NCI-H2171 (cell line): Measurements from ENCODE around the gene NR3C1.
A peak's percentile ranks its signal among the peaks of the same experiment; 100 is the strongest.

ENCODE experiments used
- DNase-seq: peaks from one replicate; lab custom pipeline; 2025; lab: John Stamatoyannopoulos, UW

NR3C1 gene

DNA sequence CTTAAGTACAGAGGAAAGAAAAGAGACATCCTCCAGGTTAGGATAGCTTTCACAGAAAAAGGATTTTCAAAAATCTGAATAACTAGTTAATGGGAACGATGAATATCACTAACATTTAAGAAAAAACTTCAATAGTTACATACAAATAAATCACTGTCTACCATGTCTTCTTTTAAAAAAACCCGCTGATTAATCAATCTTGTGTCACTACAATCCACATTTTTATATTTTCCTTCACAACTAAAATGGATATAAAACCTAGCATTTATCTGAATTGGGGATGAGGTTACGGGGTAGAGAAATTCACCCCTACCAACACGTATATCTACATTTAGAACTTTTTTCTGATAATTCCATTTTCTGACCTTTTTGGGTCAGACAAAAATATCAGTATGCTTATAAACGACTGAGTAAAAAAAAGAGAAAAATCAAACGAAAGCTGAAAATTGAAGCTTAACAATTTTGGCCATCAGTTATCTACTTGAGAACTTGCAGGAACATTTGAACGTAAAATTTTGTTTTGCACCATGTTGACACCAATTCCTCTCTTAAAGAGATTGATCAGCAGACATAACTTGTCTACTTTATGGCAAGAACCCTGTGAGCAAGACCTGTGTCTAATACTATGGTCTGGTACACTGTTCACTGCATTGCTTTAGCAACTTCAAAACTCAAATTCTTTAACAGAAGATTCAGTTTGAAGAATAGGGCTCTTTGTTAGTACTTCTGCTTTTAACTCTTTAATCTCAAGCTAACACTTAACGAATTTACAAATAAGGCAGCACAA, 4.8 kb downstream of the NR3C1 start:
- DNase-seq: no peak

DNA sequence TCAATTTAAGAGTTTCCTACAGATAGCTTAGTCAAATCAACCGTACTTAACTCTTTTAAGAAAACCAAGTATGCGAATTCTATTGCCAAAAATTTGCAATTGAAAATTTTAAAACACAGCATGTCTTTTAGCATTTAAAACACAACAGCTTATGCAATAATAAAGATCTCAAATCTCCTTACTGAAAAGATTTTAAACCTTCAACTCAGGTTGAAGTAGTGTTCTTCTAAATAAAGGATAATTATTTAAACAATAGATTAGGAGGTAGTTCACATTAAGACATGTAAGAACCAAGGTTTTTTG, 5.5 kb downstream of the NR3C1 start:
- DNase-seq: no peak

- DNase-seq: no peak
Observed at GRCh38 chr5:143397302-143398052, 6.0 kb downstream of the NR3C1 start.

- DNase-seq: no peak
Observed at GRCh38 chr5:143396353-143396940, 7.0 kb downstream of the NR3C1 start.

DNA sequence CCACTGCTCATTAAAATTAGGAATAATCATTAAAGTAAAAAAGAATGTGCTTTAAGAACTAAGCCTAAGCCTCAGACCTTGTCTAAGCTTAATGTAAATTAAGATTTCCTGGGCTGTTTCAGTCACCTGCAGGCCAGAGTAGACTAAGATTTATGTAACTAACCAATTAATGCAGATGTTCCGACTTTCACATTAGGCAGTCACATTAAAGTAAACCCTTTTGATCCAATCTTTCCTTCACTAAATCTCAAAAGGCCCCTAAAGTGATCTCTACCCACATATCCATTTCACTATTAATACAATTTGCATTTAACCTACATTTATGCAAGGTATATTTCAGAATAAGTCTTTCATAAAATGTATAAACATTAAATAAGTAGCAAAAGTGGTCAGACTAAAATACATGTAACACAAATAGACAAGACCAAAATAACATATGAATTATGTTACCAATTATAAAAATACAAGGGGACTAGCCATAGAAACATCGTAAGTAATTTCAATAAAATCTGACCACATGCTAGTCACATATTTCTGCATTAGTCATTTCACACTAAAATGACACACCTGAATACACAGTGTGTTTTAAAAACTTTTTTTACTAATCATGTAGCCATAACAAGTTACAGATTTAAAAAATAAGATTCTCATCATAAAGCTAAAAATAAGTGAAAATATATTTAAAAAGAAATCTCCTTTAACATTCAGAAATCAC, 7.7 kb downstream of the NR3C1 start:
- DNase-seq: no peak

DNA sequence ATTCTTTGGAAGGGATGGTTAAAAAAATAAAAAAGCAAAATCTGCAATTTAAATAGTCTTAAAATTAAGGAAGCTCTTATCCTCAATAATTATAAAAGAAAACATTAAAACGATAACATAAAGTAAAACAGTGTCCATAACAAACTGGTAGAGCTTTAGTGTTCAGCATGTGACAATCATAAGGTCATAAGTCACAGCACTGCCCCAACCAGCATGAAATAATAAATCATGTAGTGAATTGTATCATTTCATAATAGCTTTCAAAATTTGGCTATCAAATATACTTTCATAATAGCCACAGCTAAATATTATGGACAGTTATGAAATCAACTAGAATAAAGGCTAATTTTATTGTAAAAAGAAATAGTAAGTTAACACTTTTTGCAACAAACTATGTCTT, 10.0 kb downstream of the NR3C1 start:
- no peak for DNase-seq

- no peak for DNase-seq
Observed at GRCh38 chr5:143390941-143391340, 12.5 kb downstream of the NR3C1 start.

DNA sequence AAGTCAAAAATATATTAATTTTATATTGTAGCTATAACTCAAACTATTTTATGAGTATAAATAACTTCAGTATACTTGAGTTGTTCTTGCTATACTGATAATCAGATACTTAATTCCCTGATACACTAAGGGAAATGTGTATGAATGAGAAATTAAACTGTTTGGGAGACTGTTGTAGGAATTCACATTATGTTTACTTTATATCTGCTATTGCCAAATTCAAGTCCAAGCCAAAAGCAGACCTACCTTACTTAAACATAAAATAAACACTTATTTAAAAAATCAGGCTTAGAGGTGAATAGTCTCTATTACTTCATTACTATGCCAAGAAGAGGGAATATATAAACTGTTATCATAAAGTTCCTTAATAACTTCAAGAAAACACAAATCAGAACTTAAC, 13.2 kb downstream of the NR3C1 start:
- DNase-seq: no peak

DNA sequence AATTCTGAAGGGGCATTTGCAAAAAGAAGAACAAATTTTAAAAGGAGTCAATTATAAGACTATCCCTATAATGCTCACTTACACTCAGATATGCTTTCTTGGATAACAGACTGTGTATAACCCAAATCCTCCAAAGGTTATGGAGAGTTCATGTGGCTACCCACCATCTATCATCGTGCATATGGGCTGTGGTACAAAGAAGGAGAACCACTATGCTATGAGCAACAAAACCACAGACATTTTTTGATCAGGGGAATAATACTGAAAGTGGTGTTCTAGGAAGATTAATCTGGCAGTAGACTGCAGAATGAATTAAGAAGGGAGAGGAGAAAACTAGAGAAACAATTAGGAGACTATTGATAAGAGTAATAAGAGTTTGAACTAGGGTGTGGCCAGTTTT, 16.8 kb downstream of the NR3C1 start:
- no peak for DNase-seq

DNA sequence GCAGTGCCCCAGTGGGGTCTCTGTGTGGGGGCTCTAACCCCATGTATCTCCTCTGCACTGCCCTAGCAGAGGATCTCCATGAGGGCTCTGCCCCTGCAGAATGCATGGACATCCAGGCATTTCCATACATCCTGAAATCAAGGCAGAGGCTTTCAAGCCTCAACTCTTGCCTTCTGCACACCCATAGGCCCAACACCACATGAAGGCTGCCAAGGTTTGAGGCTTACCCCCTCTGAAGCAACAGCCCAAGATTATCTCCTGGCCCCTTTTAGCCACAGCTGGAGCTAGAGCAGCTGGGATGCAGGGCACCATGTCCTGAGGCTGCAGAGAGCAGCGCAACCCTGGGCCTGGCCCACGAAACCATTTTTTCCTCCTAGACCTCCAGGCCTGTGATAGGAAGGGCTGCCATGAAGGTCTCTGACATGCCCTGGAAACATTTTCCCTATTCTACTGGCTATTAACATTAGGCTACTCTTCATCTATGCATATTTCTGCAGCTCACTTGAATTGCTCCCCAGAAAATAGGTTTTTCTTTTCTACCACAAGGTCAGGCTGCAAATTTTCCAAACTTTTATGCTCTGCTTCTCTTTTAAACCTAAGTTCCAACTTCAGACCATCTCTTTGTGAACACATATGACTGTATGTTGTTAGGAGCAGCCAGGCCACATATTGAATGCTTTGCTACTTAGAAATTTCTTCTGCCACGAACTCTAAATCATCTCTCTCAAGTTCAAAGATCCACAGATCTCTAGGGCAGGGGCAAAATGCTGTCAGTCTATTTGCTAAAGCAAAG, 18.4 kb downstream of the NR3C1 start:
- DNase-seq: no peak

DNA sequence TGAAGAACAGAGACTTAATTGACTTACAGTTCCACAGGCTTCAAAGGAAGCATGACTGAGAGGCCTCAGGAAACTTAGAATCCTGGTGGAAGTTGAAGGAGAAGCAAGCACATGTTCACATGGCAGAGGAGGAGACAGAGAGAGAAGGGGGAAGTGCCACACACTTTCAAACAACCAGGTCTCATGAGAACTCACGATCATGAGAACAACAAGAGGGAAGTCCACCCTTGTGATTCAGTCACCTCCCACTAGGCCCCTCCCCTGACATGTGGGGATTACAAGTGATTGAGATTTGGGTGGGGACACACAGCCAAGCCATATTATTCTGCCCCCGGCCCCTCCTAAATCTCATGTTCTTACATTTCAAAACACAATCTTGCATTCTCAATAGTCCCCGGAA, 19.5 kb downstream of the NR3C1 start:
- DNase-seq: no peak

GRCh38 chr5:143379606-143380005, 23.9 kb downstream of the NR3C1 start:
- no peak for DNase-seq

- no peak for DNase-seq
Observed at GRCh38 chr5:143376911-143377813, 26.3 kb downstream of the NR3C1 start.

- DNase-seq: no peak
Observed at GRCh38 chr5:143376195-143376779, 27.2 kb downstream of the NR3C1 start.

- DNase-seq: no peak
Observed at GRCh38 chr5:143374496-143375217, 28.8 kb downstream of the NR3C1 start.

DNA sequence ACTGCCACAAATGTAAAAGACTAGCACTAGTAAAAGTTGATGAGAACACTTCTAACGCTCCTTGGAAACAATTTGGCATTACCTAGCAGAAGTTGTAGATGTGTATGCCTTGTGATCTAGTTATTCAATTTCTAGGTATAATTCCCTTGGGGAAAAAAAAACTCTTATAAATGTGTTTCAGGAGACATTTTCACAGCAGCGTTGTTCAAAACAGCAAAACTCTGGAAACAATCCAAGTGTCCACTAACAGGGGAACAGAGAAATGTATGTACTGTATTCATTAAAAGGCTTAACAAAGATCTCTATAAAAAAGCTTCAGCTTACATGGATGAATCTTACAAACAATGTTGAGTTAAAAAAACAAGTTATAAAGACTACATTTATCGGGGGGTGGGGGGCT, 30.4 kb downstream of the NR3C1 start:
- DNase-seq: peak; percentile 4

DNA sequence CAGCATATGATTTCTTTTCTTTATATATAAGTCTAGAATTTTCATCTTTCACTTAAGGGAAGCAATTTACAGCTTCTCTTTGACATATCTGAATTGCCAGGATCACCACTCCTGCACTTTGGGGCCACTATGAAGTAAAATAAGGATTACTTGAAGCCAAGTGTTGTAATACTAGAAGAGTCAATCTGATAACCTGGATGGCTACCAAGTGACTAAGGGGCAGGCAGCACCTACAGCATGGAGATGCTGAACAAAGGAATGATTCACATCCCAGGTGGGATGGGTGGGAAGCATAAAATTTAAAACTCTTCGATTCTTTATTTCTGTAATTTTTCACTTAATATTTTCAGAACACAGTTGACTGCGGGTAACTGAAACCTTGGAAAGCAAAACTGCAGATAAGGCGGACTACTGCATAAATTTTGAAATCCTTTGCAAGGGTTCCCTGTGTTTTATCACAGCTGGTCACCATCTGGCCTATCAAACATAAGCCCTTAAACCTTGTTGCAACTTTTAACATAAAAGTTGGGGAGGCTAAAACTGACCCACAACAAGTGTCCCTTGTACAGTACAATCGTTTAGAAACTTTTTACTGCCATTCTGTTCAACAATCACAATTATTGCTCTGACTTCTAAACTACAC, 31.2 kb downstream of the NR3C1 start:
- DNase-seq: no peak

GRCh38 chr5:143370440-143370839, 33.0 kb downstream of the NR3C1 start:
- DNase-seq: no peak

DNA sequence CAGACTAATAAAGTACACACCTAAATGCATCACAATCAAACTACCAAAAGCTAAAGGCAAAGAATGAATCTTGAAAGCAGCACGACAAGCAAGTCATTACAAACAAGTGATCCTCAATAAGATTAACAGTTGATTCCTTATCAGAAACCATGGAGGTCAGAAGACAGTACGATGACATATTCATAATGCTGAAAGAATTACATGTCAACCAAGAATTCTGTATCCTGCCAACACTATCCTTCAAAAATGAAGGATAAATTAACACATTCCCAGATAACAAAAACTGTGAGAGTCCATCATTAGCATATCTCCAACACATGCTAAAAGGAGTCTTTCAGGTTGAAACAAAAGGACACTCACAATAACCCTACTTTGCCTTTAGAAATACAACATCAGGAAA, 39.4 kb downstream of the NR3C1 start:
- no peak for DNase-seq
